ENCODE measurements around the gene PRTN3.

Gene PRTN3

GRCh38 chr19:879711-880438, 39.1 kb downstream of the PRTN3 start:
- Histone ChIP-seq H3K36me3 (ENCODE audit: control insufficient read depth, insufficient read depth, low read length) (peaks cover 51% of the 10 kb centered on the region), H3K27ac (ENCODE audit: low read depth, low read length) (no peak overlapping the region), H3K4me3 (ENCODE audit: low read depth, low read length) (no peak overlapping the region), H3K9ac (ENCODE audit: low read depth, low read length) (no peak overlapping the region), H3K4me1 (ENCODE audit: control insufficient read depth, insufficient read depth, low read length) (no peaks in the 10 kb centered on the region), H3K27me3 (ENCODE audit: control insufficient read depth, insufficient read depth, low read length) (no peaks in the 10 kb centered on the region), H3K9me3 (ENCODE audit: control insufficient read depth, insufficient read depth, low read length) (no peaks in the 10 kb centered on the region)

- Histone ChIP-seq H3K4me3 (ENCODE audit: low read depth, low read length) (no peak overlapping the region), H3K9me3 (ENCODE audit: control insufficient read depth, insufficient read depth, low read length) (no peaks in the 10 kb centered on the region), H3K9ac (ENCODE audit: low read depth, low read length) (no peak overlapping the region), H3K36me3 (ENCODE audit: control insufficient read depth, insufficient read depth, low read length) (peaks cover 49% of the 10 kb centered on the region), H3K4me1 (ENCODE audit: control insufficient read depth, insufficient read depth, low read length) (no peaks in the 10 kb centered on the region), H3K27ac (ENCODE audit: low read depth, low read length) (no peak overlapping the region), H3K27me3 (ENCODE audit: control insufficient read depth, insufficient read depth, low read length) (no peaks in the 10 kb centered on the region)
Measured at GRCh38 chr19:881385-882071, 40.7 kb downstream of the PRTN3 start.

GRCh38 chr19:882871-883497, 42.2 kb downstream of the PRTN3 start:
- Histone ChIP-seq H3K9me3 (ENCODE audit: control insufficient read depth, insufficient read depth, low read length) (no peaks in the 10 kb centered on the region), H3K27ac (ENCODE audit: low read depth, low read length) (no peak overlapping the region)

DNA sequence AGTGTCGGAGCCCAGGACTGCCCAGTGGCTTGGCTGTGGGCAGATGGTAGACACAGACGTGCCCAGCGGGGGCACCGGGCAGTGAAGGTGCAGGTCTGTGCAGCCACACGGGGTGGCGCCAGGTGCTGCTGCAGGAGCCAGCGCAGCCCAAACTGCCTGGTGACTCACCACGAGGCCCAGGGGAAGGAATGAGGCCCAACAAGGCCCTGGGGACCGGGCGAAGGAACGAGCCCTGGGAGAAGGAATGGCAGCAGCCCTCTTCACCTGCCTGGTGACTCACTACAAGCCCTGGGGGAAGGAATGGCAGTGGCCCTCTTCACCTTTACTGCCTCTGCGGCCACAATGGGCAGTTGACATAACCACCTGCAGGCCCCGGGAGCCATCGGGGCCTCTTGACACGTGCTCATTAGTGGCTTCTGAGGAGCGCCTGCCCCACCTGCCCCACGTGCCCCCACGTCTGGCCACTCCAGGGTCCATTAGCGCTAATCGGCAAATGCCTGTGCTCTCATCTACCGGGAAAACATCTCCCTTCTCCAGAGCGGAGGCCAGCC, 42.9 kb downstream of the PRTN3 start:
- Histone ChIP-seq H3K27ac (ENCODE audit: low read depth, low read length) (no peak overlapping the region), H3K9ac (ENCODE audit: low read depth, low read length) (no peak overlapping the region), H3K36me3 (ENCODE audit: control insufficient read depth, insufficient read depth, low read length) (peaks cover 52% of the 10 kb centered on the region), H3K4me3 (ENCODE audit: low read depth, low read length) (no peak overlapping the region), H3K27me3 (ENCODE audit: control insufficient read depth, insufficient read depth, low read length) (no peaks in the 10 kb centered on the region), H3K4me1 (ENCODE audit: control insufficient read depth, insufficient read depth, low read length) (no peaks in the 10 kb centered on the region), H3K9me3 (ENCODE audit: control insufficient read depth, insufficient read depth, low read length) (no peaks in the 10 kb centered on the region)

More at GRCh38 chr19:882871-883497, 42.2 kb downstream of the PRTN3 start:
- H3K9ac ChIP-seq (ENCODE audit: low read depth, low read length) = no peak overlapping the region
- H3K4me1 ChIP-seq (ENCODE audit: control insufficient read depth, insufficient read depth, low read length) = no peaks in the 10 kb centered on the region
- peaks cover 48% of the 10 kb centered on the region for H3K36me3 ChIP-seq (ENCODE audit: control insufficient read depth, insufficient read depth, low read length)
- H3K27me3 ChIP-seq (ENCODE audit: control insufficient read depth, insufficient read depth, low read length) = no peaks in the 10 kb centered on the region
- no peak overlapping the region for H3K4me3 ChIP-seq (ENCODE audit: low read depth, low read length)

- peaks cover 60% of the 10 kb centered on the region for H3K36me3 ChIP-seq (ENCODE audit: control insufficient read depth, insufficient read depth, low read length)
- no peaks in the 10 kb centered on the region for H3K27me3 ChIP-seq (ENCODE audit: control insufficient read depth, insufficient read depth, low read length)
- no peak overlapping the region for H3K4me3 ChIP-seq (ENCODE audit: low read depth, low read length)
- no peaks in the 10 kb centered on the region for H3K9me3 ChIP-seq (ENCODE audit: control insufficient read depth, insufficient read depth, low read length)
- no peak overlapping the region for H3K9ac ChIP-seq (ENCODE audit: low read depth, low read length)
- no peaks in the 10 kb centered on the region for H3K4me1 ChIP-seq (ENCODE audit: control insufficient read depth, insufficient read depth, low read length)
- no peak overlapping the region for H3K27ac ChIP-seq (ENCODE audit: low read depth, low read length)
Measured at GRCh38 chr19:884420-885211, 43.8 kb downstream of the PRTN3 start.

- H3K36me3 ChIP-seq (ENCODE audit: control insufficient read depth, insufficient read depth, low read length) = peaks cover 70% of the 10 kb centered on the region
- no peak overlapping the region for H3K9ac ChIP-seq (ENCODE audit: low read depth, low read length)
Measured at GRCh38 chr19:885536-886224, 44.9 kb downstream of the PRTN3 start.

DNA sequence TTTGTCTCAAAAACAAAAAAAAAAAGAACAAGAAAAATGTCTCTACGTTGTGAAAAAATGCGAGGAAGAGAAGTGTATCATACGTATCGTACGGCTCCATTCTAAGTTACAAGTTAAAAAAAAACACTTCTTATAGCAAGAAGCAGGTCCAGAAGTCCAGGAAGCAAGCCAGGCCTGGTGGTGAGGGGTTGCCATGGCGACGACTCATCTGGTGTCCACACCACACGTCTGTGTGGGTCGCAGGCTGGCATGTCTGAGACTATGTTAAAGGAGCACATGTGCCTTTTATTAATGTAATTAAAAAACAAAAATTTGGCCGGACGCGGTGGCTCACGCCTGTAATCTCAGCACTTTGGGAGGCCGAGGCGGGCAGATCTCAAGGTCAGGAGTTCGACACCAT, 46.3 kb downstream of the PRTN3 start:
- no peaks in the 10 kb centered on the region for H3K9me3 ChIP-seq (ENCODE audit: control insufficient read depth, insufficient read depth, low read length)
- no peak overlapping the region for H3K9ac ChIP-seq (ENCODE audit: low read depth, low read length)
- peaks cover 58% of the 10 kb centered on the region for H3K36me3 ChIP-seq (ENCODE audit: control insufficient read depth, insufficient read depth, low read length)
- no peaks in the 10 kb centered on the region for H3K27me3 ChIP-seq (ENCODE audit: control insufficient read depth, insufficient read depth, low read length)
- H3K4me3 ChIP-seq (ENCODE audit: low read depth, low read length) = no peak overlapping the region
- H3K27ac ChIP-seq (ENCODE audit: low read depth, low read length) = no peak overlapping the region
- no peaks in the 10 kb centered on the region for H3K4me1 ChIP-seq (ENCODE audit: control insufficient read depth, insufficient read depth, low read length)

More at GRCh38 chr19:885536-886224, 44.9 kb downstream of the PRTN3 start:
- Histone ChIP-seq H3K4me1 (ENCODE audit: control insufficient read depth, insufficient read depth, low read length) (no peaks in the 10 kb centered on the region), H3K9me3 (ENCODE audit: control insufficient read depth, insufficient read depth, low read length) (no peaks in the 10 kb centered on the region), H3K27ac (ENCODE audit: low read depth, low read length) (no peak overlapping the region), H3K4me3 (ENCODE audit: low read depth, low read length) (no peak overlapping the region), H3K27me3 (ENCODE audit: control insufficient read depth, insufficient read depth, low read length) (no peaks in the 10 kb centered on the region)

DNA sequence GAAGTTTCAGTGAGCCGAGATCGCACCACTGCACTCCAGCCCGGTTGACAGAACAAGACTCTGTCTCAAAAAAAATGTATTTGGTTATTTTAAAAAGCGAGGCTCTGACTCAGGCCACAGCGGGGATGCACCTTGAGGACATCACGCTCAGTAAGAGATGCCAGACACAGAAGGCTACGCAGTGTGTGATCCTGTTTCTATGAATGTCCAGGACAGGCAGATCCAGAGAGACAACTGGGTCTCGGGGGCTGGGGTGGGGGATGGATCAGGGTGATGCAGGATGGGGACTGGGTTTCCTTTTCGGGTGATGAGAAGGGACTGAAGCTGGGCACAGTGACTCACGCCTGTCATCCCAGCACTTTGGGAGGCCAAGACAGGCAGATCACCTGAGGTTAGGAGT, 46.8 kb downstream of the PRTN3 start:
- Histone ChIP-seq H3K9me3 (ENCODE audit: control insufficient read depth, insufficient read depth, low read length) (no peaks in the 10 kb centered on the region), H3K4me1 (ENCODE audit: control insufficient read depth, insufficient read depth, low read length) (no peaks in the 10 kb centered on the region), H3K4me3 (ENCODE audit: low read depth, low read length) (no peak overlapping the region), H3K36me3 (ENCODE audit: control insufficient read depth, insufficient read depth, low read length) (peaks cover 54% of the 10 kb centered on the region), H3K27me3 (ENCODE audit: control insufficient read depth, insufficient read depth, low read length) (no peaks in the 10 kb centered on the region), H3K27ac (ENCODE audit: low read depth, low read length) (no peak overlapping the region), H3K9ac (ENCODE audit: low read depth, low read length) (no peak overlapping the region)

DNA sequence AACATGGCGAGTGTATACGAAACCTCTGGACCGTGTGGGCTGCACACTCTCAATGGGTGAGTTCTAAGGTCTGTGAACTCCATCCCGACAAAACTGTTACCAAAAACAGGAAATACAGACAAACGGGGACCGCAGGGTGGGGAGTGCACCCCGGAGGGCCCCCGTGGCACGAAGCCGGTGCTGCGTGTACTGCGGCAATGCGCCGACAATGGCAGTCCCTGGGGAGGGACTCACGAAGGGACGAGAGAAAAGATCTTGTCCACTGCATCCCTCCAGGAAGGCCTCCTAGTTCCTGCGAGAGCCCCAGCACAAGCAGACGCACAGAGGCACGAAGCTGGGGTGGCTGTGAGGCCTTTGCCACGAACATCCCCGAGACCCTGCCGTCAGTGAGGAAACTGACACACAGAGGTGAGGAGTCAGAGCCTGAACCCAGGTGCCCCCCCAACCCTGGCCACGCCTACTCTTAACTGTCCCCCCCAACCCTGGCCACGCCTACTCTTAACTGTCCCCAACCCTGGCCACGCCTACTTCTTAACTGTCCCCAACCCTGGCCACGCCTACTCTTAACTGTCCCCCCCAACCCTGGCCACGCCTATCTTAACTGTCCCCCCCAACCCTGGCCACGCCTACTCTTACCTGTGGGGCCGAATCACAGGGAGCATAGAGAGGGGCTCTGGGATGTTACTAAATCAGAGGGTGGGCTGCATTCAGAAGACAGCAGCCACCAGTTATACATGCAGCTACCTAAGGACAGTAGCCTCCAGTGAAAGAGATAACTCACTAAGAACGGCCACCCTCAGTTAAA, 48.0 kb downstream of the PRTN3 start:
- Histone ChIP-seq H3K4me1 (ENCODE audit: control insufficient read depth, insufficient read depth, low read length) (no peaks in the 10 kb centered on the region), H3K27me3 (ENCODE audit: control insufficient read depth, insufficient read depth, low read length) (no peaks in the 10 kb centered on the region), H3K4me3 (ENCODE audit: low read depth, low read length) (no peak overlapping the region), H3K9ac (ENCODE audit: low read depth, low read length) (no peak overlapping the region), H3K27ac (ENCODE audit: low read depth, low read length) (no peak overlapping the region), H3K36me3 (ENCODE audit: control insufficient read depth, insufficient read depth, low read length) (peaks cover 46% of the 10 kb centered on the region), H3K9me3 (ENCODE audit: control insufficient read depth, insufficient read depth, low read length) (no peaks in the 10 kb centered on the region)

Measured in HUES48 (cell line).